Caki2 (cell line): ENCODE measurements around the gene MTMR12. TPM values are rescaled to one million over a fixed set of nuclear protein-coding genes. Genes with fewer than 3 reads are reported as not detected.
"Not testable (repeated sequence)": the region's sequence is repeated elsewhere in the genome, so short reads cannot be mapped to it uniquely, and the experiment has no call there.

Experiments
- DNase-seq: peaks from one replicate; pipeline ENCODE4 v3.0.0-alpha.2; 2015; ENCODE audit warnings: low read depth
- in situ Hi-C: cut with HindIII; loops from 2 replicates; pipeline ENCODE4 v1.10.0; 2016; ENCODE audit warnings: low sequenced_read_pairs, low pct_unique_long_range_greater_than_20kb, mixed read lengths
- total RNA-seq: library from RNA; depleted of rRNA; stranded (reverse); fragments of >200 nt; shearing (Covaris generic); gene quantifications from 2 replicates; pipeline ENCODE4 v1.2.3, GENCODE V29; 2014; ENCODE audit warnings: low replicate concordance

MTMR12 gene
- total RNA-seq, 1 experiment from 2014 or later = 9.5 TPM

- in situ Hi-C loops = no loop called here
- no peak for DNase-seq
These were observed 17.6 kb upstream of the MTMR12 start for GRCh38 chr5:32330126-32330971.

- DNase-seq = peak; percentile 12
- in situ Hi-C loops = no loop called here
These were observed 16.7 kb upstream of the MTMR12 start for GRCh38 chr5:32329395-32329834.

DNA sequence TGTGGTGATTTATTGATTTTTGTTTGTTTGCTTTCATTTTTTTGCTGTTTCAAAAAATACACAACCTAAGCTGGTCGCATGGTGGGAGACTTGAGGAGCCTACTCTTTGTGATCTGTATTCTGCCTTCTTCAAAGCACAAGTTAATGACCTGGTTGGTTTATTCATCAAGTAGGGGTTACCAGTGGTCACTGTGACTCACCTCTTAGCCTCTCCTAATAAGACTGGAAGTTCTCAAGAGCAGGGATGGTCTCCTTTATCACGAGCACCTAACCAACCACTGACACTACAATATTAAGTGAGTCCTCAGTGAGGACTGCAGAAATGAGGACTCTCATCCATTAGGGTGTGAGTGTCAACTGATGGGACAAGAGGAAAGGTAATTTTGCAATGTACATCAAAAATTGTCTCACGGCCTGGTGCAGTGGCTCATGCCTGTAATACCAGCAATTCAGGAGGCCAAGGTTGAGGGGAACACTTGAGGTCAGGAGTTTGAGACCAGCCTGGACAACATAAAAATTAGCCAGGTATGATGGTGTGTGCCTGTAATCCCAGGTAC lies 13.6 kb upstream of the MTMR12 start:
- DNase-seq = peak; percentile 16

GRCh38 chr5:32325616-32326015 lies 12.9 kb upstream of the MTMR12 start:
- DNase-seq = no peak
- in situ Hi-C loops = no loop called here

More for the DNA sequence above, 13.6 kb upstream of the MTMR12 start:
- in situ Hi-C loops = no loop called here

DNA sequence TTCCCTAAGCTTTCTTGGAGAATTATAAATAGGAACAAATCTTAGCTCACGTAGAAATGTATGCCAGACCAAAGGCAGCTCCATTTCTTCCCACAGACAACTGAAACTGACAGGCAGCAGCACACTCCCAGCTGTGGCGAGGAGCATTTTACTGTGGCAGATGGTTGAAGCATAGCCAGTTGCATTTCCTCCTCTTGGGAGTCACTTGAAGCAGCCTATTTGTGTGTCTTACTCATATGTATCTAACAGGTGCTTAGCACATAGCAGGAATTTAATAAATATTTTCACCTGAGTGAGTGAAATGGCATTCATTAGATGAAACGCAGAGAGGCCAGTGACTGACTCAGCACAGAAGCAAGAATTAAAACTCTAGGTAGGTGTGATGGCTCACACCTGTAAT lies 12.3 kb upstream of the MTMR12 start:
- in situ Hi-C loops = no loop called here
- no peak for DNase-seq

GRCh38 chr5:32323741-32324140 lies 11.0 kb upstream of the MTMR12 start:
- no peak for DNase-seq
- in situ Hi-C loops = no loop called here

GRCh38 chr5:32322882-32323281 lies 10.1 kb upstream of the MTMR12 start:
- in situ Hi-C loops = no loop called here
- DNase-seq = no peak

GRCh38 chr5:32321787-32322186 lies 9.0 kb upstream of the MTMR12 start:
- in situ Hi-C loops, DNase-seq: not testable (repeated sequence)

DNA sequence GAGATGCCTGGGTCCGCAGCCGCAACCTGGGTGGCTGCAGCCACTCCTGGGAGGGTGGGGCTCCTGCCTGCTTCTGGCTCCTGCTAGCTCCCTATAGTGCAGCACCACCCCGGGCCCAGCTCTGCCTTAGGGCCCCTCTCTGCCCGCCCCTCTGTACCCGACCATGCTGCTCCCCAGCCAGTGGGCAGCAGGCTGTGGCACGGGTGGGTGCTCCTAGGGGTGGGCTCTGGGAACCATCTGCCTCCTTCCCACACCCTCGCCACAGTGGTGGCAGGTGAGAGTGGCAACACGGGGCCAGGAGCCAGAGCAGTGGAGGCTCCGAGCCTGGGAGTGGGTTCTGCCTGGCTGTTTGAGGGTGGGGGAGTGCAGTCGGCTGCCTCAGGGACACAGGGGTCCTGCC lies 7.8 kb upstream of the MTMR12 start:
- in situ Hi-C loops = no loop called here
- DNase-seq = no peak

GRCh38 chr5:32319926-32320543 lies 7.3 kb upstream of the MTMR12 start:
- in situ Hi-C loops = no loop called here

DNA sequence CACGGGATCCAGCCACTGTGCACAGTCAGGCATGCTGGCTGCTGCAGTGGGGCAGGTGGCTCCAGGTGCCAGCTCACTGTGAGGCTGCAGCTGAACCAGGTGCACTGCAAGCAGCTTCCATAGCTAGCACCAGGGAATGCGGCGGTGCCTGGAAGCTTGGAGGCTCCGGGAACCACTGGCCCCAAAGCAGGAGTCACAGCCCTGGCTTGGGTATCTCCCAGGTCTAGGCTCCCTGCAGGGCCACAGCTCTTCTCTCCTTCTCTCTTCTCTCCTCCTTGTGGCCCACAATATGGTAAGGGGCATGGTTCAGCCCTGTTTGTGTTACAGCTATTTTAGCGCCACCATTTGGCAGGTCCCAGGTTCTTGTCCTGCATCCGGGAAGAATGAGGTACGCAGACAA lies 6.7 kb upstream of the MTMR12 start:
- in situ Hi-C loops = no loop called here
- DNase-seq = no peak

More at GRCh38 chr5:32319926-32320543, 7.3 kb upstream of the MTMR12 start:
- no peak for DNase-seq

DNA sequence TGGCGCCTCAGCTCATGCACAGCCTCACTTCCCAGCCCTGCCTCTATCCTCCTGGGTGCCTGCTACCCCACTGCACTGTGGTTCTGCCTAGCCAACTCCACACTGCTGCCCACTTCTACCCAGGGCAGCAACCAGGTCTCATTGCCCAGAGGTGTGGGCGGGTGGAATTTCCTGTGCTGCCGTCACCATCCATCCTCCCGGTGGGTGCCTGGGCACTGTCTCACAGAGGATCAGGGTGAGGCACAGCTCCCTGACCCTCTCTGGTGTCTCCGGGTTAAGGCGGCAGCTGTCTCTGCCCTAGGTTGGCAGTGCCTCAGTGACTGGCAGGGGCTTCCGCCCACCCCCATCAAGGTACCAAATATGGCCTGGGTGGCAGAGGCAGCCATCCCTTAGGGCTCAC lies 4.3 kb upstream of the MTMR12 start:
- no peak for DNase-seq
- in situ Hi-C loops = no loop called here

DNA sequence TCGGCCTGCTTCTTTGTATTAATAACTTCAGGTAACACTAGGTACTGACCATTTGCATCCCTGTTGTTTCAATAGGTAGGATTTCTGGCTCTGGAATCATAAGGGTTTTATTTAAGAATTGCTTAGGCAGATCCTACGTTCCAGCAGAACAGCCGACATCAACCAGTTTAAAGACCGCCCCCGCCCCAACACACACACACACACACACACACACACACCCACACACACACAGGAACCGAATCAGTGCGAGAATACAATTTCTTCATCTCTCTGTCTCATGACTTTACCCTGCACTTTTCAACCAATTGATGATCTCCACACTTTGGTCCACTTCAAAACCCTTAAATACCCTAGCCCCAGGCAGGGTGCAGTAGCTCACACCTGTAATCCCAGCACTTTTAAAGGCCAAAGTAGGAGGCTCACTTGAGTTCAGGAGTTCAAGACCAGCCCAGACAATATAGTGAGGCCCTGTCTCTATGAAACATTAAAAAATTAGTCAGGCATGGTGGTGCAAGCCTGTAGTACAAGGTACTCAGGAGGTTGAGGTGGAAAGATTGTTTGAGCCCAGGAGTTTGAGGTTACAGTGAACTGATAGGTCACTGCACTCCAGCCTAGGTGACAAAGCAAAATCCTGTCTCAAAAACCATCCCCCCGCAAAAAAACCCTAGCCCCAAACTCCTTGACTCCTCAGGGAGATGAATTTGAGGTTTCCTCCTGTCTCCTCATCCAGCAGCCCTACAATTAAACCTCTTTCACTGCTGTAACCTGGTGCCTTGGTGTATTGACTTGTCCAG lies 2.7 kb upstream of the MTMR12 start:
- in situ Hi-C loops = no loop called here
- no peak for DNase-seq

- in situ Hi-C loops = no loop called here
- DNase-seq = no peak
These were observed 1.9 kb upstream of the MTMR12 start for GRCh38 chr5:32314658-32315057.

DNA sequence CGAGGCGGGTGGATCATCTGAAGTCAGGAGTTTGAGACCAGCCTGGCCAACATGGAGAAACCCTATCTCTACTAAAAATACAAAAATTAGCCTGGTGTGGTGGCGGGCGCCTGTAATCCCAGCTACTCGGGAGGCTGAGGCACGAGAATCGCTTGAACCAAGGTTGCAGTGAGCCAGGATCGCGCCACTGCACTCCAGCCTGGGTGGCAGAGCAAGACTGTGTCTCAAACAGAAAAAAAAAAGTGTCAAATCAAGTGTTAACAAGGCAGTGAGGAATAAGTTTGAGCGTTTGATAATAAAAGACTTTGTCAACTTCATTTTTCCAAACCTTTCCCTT lies 1.4 kb upstream of the MTMR12 start:
- DNase-seq, in situ Hi-C loops: not testable (repeated sequence)

- peak; percentile 42 for DNase-seq
- in situ Hi-C loops = no loop called here
These were observed 543 bp downstream of the MTMR12 start for GRCh38 chr5:32312197-32312594.

GRCh38 chr5:32311404-32312196 lies 1.1 kb downstream of the MTMR12 start:
- in situ Hi-C loops = no loop called here
- DNase-seq = peak; percentile 4

GRCh38 chr5:32309761-32310160 lies 3.0 kb downstream of the MTMR12 start:
- in situ Hi-C loops = no loop called here
- no peak for DNase-seq
